Measurements from ENCODE around the gene PLCB1. TPM values are rescaled to one million over a fixed set of nuclear protein-coding genes. Genes with fewer than 3 reads are reported as not detected.

The PLCB1 gene
- total and polyA plus RNA-seq, 2 donors (not counting 3 experiments of a cell fraction or from before 2014, with no cell fraction given) = 10.2 to 53.4 TPM

DNA sequence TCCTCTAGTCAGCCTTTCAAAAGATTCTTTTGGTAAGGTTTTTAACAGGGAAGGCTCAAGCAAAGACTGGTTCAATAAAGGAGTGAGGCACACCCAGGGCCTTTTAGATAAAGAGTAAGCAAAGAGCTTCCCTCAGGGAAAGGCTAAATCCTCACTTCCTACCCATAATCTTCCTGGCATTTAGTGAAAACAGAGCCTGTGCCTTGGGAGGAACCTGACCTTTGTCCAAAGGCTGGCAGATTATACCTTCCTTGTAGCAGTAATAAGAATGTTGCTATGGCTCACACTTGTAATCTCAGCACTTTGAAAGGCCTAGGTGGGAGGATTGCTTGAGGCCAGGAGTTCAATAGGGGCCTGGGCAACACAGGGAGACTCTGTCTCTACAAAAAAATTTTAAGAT is 656.8 kb downstream of the PLCB1 start:
- Histone ChIP-seq H3K79me2 (ENCODE audit: control insufficient read depth, insufficient read depth, low read length) (no peaks in the 10 kb centered on the region), H3K4me1 (ENCODE audit: control insufficient read depth, extremely low read depth, insufficient read depth, low read length) (no peaks in the 10 kb centered on the region), H2AFZ (ENCODE audit: low read depth, low read length) (no peak overlapping the region), H3K27ac (ENCODE audit: insufficient read depth, low read depth, low read length) (no peak overlapping the region), H3K9ac (replicated peaks; ENCODE audit: extremely low read depth, insufficient read depth, low read length) (no peak overlapping the region), H3K4me3 (replicated peaks in 1 of 3; ENCODE audit: insufficient read depth in 1 of 3, low read depth in 1 of 3, low read length in 3 of 3) (no peak overlapping the region), H3K4me2 (ENCODE audit: insufficient read depth, low read length) (no peak overlapping the region), H3K27me3 (ENCODE audit: control insufficient read depth in 2 of 2, insufficient read depth in 2 of 2, low read length in 2 of 2) (no peaks in the 10 kb centered on the region), H3K36me3 (ENCODE audit: control insufficient read depth in 2 of 2, extremely low read depth in 1 of 2, insufficient read depth in 2 of 2, low read length in 2 of 2) (no peaks in the 10 kb centered on the region), H3K9me1 (replicated peaks; ENCODE audit: control insufficient read depth, extremely low read depth, insufficient read depth, low read length) (no peaks in the 10 kb centered on the region), H3K9me3 (replicated peaks; ENCODE audit: control insufficient read depth, insufficient read depth, low read length) (no peaks in the 10 kb centered on the region), H4K20me1 (replicated peaks; ENCODE audit: control insufficient read depth, extremely low read depth, insufficient read depth, low read length) (no peaks in the 10 kb centered on the region)
- no peak for TF ChIP-seq MAX (IDR thresholded peaks at IDR 0.05; ENCODE audit: insufficient read depth, insufficient read length)
- TF ChIP-seq, protein P1, sequence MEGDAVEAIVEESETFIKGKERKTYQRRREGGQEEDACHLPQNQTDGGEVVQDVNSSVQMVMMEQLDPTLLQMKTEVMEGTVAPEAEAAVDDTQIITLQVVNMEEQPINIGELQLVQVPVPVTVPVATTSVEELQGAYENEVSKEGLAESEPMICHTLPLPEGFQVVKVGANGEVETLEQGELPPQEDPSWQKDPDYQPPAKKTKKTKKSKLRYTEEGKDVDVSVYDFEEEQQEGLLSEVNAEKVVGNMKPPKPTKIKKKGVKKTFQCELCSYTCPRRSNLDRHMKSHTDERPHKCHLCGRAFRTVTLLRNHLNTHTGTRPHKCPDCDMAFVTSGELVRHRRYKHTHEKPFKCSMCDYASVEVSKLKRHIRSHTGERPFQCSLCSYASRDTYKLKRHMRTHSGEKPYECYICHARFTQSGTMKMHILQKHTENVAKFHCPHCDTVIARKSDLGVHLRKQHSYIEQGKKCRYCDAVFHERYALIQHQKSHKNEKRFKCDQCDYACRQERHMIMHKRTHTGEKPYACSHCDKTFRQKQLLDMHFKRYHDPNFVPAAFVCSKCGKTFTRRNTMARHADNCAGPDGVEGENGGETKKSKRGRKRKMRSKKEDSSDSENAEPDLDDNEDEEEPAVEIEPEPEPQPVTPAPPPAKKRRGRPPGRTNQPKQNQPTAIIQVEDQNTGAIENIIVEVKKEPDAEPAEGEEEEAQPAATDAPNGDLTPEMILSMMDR (IDR thresholded peaks at IDR 0.05; ENCODE audit: extremely low read depth in 1 of 2, insufficient read depth in 1 of 2, low read depth in 1 of 2, low read length in 2 of 2) = no peak
- no peak for TF ChIP-seq POLR2A (IDR thresholded peaks at IDR 0.05; ENCODE audit: low read depth, low read length)
- no peak for TF ChIP-seq POLR2AphosphoS5 (IDR thresholded peaks at IDR 0.05; ENCODE audit: insufficient read depth, low read depth, low read length)
- TF ChIP-seq EZH2 (IDR thresholded peaks at IDR 0.05; ENCODE audit: borderline replicate concordance, low read depth, low read length, severe bottlenecking) = no peak
- TF ChIP-seq JUN (IDR thresholded peaks at IDR 0.05; ENCODE audit: borderline replicate concordance, insufficient read depth, insufficient read length, low read depth) = no peak
- TF ChIP-seq GATA2 (IDR thresholded peaks at IDR 0.05; ENCODE audit: insufficient read depth, insufficient read length, low read depth, low read length) = no peak
- TF ChIP-seq FOS (IDR thresholded peaks at IDR 0.05; ENCODE audit: borderline replicate concordance, insufficient read depth, low read length) = no peak
- TF ChIP-seq MYC (IDR thresholded peaks at IDR 0.05; ENCODE audit: low read depth, low read length) = no peak
- dilution Hi-C loops (cut with MboI; ENCODE audit: extremely low pct_ligation_motif_present, low sequenced_read_pairs) = no loop called here
- no TSS peak for BruUV-seq (replicated peaks)
- FAIRE-seq (no peak), DNase-seq (ENCODE audit: low read depth, low spot score) (no peak)
- POLR2A ChIA-PET = no interaction called here
- CTCF ChIA-PET = interaction anchor here (0.9 to 4.1 kb wide), 9 partner anchors 10 to 604 kb away, joined by 3 to 38 read pairs (median 5); no protein-coding TSS in a partner anchor
- intact Hi-C loops (cut with micrococcal nuclease) = no loop called here
